Measurements from ENCODE around the gene ISL2.

DNA sequence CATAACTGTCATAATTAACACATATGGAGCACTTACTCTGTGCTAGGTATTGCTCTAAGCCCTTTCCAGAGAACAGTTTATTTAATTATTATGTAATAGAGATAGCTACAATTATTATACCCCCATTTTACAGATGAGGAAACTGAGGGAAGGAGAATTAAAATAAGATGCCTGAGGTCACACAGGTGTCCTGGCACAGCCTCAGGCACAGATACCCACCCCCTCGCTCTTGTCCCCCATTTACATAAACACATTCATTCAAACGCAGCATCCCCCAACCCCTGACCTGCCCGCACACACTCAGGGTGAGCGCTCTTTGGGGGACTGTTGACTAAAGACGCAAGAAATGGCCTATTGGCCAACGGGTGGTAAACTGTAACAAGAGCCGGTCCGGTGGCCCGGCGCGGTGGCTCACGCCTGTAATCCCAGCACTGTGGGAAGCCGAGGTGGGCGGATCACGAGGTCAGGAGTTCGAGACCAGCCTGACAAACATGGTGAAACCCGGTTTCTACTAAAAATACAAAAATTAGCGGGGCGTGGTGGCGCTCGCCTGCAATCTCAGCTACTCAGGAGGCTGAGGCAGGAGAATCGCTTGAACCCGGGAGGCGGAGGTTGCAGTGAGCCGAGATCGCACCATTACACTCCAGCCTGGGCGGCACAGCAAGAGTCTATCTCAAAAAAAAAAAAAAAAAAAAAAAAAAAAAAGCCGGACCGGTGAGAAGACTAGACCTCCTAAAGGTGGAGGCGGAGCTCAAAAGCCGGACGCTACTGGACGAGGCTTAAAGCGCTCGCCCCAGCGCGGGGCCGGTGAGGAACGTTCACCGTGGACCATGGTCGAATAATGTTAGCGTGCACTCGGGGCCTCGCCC is 1.9 kb upstream of the ISL2 start:
- TF ChIP-seq, protein P1, sequence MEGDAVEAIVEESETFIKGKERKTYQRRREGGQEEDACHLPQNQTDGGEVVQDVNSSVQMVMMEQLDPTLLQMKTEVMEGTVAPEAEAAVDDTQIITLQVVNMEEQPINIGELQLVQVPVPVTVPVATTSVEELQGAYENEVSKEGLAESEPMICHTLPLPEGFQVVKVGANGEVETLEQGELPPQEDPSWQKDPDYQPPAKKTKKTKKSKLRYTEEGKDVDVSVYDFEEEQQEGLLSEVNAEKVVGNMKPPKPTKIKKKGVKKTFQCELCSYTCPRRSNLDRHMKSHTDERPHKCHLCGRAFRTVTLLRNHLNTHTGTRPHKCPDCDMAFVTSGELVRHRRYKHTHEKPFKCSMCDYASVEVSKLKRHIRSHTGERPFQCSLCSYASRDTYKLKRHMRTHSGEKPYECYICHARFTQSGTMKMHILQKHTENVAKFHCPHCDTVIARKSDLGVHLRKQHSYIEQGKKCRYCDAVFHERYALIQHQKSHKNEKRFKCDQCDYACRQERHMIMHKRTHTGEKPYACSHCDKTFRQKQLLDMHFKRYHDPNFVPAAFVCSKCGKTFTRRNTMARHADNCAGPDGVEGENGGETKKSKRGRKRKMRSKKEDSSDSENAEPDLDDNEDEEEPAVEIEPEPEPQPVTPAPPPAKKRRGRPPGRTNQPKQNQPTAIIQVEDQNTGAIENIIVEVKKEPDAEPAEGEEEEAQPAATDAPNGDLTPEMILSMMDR (IDR thresholded peaks at IDR 0.05), result no peak
- TF ChIP-seq POLR2AphosphoS5 (IDR thresholded peaks at IDR 0.05; ENCODE audit: low read depth, low read length), result no peak
- TF ChIP-seq TCF7L2 (IDR thresholded peaks at IDR 0.05; ENCODE audit: low read depth, low read length), result no peak
- no peak for TF ChIP-seq REST (IDR thresholded peaks at IDR 0.05; ENCODE audit: insufficient read depth in 1 of 2, low read depth in 2 of 2, low read length in 1 of 2)

Measured in Panc1 (cell line).